Medulla oblongata (tissue), 1 donor: ENCODE results near the gene FSHR.

Experiments
- DNase-seq: peaks from one replicate; pipeline ENCODE4 v3.0.0-alpha.2; 2015; ENCODE audit errors: extremely low spot score

The FSHR gene

DNA sequence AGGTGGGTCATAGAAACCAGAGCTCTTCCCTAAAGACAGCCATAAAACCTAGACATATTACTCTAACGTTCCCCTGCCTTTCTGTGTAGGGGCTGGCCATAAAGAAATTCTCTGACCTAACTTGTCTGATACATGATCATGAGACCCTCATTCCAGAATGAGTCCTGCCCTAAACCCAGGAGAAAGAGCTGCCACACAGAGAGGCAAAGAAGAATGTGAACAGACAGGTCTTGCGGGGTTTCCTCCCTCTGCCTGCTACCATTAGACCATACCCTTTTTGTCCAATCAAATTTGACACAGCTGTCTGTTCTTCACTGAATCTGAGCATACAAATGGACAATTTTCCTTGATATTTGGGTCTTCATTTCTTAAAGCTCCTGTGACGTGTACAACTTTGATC is 200.0 kb downstream of the FSHR start:
- DNase-seq: no peak

DNA sequence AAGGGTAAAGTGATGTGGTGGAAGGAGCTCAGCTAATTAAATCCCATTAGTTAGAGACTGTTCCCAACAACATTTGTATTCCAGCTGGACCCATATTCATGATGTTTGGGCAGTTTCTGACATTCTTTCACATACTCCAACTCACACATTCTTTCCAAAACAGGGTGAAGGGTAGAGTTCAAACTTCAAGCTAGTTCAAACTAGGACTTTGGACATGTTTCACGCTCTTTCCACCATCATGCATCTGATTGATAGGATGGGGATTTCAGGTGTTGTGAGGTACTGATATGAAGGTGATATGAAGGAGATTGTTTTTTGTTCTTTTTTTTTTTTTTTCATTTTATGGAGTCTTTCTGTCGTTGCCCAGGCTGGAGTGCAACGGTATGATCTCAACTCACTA is 201.7 kb downstream of the FSHR start:
- DNase-seq: no peak

DNA sequence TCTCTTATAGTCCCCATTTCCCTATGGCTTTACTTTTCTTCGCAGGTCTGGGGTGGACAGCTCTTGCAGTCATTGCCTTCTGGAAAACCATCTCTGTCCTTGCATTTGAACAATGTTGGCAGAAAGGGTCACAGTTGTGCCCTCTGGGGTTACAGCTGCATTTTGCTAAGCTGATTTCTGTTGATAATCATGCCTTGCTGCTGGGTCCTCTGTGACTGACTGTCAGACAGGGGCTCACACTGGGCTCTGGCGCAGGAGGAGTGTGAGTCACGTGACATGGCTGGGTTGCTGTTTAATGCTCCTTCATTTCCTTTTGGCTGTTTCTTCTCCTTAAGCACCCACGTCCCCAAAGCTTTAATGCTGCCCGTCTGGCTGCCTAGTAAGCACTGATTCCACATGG is 202.2 kb downstream of the FSHR start:
- DNase-seq: no peak

DNA sequence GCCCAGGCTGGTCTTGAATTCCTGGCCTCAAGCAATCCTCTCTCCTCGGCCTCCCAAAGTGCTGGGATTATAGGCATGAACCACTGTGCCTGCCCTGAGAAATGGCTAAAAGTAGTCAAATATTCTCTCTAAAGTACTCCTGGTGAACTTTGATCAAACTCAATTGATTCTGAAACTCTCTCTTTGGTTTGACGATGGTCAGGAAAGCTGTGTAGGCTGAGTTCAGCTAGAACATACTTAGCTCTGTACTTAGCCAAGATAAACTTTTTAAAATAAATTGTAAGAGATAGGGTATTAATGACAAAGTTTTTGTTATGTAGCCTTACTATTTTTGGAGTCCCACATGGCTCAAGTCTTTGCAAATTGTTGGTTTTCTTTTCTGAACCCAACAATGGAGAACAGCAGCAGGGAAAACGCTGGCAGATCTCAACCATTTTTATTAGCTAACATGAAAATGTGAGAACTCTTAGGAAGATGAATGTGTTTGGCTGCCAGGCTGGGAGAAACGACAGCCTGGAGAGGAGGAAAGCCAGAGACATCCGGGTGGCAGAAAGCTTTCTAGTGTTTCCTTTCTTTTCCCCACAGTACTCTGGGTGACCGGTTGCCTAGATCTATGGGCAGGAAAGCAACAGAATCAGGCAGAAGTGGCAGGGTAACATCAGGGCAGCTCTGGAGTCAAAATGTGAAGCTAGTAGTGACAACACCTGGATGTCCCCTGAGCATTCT is 205.8 kb downstream of the FSHR start:
- DNase-seq: peak; percentile 51

DNA sequence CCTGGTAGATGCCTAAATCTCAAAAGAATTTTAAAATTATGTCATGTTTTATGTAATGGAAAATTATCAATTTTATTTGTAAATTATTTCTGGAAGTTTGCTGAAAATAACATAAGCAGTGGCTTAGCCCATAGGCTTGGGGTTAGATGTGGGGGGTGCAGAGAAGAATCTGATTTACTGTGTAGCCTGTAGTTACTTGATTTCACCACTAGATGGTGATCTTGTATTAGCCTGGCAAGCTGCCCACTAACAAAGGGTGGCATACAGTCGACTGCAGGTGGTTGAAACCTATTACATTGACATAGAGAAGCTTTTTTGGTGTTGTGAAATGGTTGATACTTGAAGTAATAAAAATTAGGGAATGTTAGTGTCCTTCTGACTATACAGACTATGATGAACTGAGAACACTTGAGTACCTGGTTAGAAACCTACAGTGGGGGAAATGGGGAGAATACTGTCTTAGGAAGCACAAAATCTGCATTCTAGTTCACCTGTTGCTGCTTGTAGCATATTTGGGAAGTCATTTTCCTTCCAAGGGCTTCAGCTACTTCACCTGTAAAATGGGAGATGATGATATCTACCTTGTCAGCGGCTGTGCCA is 207.8 kb downstream of the FSHR start:
- peak; percentile 84 for DNase-seq

DNA sequence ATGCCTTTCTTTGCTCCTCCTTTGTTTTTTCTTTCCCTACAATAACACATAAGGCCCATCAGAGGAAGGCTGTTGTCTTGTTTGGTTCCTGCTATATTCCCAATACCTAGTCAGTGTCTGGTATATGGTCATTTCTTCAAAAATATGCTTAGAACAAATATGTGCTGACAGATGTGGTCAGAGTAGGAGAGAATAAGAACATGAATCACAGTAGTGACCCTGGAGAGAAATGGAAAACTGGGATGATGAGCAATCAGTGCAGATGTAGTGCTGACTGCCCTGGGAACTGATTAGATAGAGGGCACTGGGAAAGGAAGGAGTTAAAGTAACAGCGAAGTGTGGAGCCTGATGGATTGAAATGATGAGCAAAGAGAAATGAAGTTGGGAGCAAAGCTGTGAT is 209.4 kb downstream of the FSHR start:
- DNase-seq: no peak

DNA sequence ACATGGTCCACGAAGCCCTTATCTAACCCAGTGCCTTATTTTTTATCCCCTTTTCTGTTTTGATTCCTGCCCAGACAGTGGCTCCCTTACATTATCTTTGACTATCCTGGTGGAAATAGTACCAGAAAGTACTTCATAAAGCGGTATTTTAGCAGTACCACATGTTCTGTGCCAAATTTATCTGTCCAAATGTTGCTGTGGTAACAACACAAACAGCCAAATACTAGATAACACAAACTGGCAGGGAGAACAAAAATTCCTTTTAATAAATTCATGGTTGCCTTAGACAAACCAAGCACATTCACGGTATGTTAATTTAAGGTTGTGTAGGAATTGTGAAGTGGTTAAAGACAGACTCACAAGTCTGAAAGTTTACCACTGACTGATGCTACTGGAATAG is 210.9 kb downstream of the FSHR start:
- no peak for DNase-seq

DNA sequence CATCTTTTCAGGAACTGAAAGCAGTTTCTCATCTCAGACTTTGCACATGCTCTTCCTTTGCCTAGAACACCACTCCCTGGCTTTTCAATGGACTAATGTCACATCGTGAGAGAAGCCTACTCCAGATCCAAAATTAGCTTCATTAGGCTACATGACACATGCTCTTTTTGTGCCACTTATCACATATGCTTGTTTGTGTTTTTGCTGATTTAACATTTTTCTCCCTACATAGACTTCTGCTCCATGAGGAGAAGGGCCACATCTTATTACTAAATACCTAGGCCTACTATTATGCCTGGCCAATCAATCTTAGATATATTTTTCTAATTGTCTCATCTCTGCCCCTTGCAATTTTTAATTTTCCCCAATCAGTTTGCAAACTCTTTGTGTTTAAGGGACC is 212.4 kb downstream of the FSHR start:
- DNase-seq: no peak

DNA sequence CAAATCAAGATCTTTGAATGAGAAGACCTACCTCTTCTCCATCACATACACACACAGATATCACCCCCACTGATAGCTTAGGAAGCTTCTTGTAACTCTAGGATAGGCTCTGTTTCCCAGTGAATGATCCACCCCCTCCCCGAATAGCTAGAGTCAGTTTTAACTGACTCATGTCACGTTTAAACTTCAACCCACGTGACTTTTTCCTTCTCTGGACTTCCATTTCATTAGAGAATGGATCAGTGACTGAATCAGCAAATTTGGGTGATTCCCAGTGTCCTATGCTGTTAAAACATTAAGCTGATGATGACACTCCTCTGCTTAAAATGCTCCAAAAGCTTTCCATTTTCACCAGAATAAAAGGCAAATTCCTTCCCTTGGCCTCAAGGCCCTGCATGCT is 212.9 kb downstream of the FSHR start:
- no peak for DNase-seq

DNA sequence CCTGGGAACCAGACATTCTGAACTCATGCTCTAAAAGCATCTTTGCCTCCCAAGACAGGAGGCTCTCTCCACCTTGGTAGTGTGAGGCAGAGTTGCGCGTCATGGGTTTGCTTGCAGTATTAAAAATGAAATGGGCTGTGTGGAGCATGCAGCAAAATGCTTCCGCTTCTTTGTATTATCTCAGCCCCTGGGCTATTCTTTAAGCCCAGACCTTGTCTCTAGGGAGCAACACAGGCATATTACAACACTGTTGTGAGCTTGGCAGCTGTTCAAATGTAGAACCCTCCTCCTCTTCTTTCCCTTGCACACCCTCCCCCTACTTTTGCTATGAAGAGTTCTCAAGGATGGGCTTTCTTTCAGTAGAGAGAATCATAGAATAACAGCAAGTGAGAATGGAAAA is 213.7 kb downstream of the FSHR start:
- no peak for DNase-seq

DNA sequence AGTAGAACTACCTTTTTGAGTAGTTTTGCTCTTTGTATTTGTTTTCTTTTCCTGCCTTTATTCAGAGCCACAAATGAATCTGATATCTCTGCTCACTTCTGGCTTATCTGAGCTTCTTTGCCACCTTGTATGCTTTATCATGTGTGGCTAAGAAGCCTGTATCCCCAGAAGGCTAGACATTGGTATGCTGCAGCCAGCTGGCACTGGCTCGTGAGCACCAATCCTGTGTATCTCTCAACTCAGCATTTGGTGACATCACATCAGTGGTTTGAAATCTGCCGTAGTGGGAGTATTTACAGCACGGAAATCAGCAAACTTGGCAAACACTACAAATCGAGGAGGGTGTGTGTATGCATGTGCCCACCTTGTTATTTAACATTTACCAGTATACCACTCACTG is 215.1 kb downstream of the FSHR start:
- DNase-seq: no peak

DNA sequence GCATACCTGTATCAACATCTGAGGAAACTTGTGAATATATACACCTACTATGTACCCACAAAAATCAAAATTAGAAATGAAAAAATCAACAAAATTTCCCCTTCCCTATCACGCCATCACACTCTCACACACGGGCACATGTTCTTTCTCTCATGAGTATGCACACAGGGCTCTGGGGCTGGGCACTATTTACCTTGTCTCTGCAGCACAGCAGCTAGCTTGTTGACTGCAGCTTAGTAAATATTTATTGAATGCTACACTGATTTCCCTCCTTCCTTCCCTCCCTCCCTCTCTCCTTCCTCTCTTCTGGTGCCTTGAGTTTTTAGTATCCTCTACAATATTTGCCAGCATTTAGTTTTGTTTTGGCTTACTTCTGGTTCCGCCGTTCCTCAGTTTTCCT is 216.1 kb downstream of the FSHR start:
- no peak for DNase-seq

DNA sequence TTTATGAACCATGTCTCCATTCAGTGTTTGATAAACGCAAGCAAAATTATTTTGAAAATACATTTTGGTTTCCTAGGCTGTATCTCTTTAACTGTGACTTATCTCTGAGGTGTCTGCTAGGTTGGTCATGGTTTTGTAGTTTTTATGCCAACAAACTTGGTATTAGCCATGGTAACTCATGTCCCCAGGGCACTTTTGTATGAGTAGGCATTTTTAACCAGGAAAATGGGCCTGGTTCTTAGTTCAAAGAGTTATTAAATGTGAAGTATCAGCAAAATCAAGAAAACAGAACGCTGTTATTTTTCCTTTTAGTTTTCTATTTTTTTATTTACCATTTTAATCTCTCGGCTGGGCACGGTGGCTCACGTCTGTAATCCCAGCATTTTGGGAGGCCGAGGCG is 219.5 kb downstream of the FSHR start:
- DNase-seq: no peak

DNA sequence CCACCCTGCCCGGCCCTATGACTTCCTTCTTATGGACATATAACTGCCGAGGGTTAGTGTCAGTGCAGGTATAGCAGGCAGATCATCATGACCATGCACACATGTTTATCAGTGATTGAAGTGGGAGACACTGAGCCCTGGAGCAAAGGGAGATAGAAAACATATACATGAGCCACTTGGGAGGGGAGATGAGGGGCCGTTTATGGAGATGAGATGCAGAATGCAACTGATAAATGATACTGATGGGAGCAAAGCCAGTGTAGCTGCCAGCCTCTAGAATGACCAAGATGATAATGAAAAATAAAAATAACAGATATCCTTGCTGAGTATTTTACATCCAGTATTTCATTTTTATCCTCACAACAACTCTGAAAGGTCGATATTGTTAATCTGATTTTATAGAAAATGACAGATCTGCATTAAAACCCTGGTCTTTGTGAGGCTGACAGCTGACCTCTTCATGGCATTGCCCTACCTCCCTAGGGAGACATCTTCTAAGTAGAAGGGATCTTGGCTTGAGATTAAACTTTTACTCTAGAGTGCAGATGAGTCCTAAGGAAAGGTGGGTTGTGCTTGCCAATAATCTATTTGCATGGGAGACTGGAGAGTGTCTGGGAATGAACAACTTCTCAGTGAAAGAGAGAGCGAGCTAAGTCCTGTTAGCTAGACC is 220.4 kb downstream of the FSHR start:
- no peak for DNase-seq

DNA sequence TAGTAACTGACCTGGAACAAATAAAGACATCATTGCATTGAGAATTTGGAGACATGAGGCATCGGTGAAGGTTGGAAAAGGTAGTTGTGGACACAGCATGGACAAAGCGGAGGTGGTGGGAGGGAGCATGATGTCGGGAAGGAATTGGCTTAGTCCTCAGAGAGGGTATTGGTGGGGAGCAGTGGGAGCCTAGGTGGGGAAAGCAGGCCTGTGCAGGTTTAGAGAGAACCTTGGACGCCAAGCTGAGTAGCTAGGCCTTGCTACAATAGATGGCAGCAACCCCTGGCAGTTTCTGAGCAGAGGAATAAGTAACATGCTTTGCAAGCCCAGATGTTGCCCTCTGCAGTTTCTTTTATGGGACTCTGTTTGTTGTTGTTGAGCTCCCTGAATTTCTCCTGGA is 221.6 kb downstream of the FSHR start:
- DNase-seq: no peak

DNA sequence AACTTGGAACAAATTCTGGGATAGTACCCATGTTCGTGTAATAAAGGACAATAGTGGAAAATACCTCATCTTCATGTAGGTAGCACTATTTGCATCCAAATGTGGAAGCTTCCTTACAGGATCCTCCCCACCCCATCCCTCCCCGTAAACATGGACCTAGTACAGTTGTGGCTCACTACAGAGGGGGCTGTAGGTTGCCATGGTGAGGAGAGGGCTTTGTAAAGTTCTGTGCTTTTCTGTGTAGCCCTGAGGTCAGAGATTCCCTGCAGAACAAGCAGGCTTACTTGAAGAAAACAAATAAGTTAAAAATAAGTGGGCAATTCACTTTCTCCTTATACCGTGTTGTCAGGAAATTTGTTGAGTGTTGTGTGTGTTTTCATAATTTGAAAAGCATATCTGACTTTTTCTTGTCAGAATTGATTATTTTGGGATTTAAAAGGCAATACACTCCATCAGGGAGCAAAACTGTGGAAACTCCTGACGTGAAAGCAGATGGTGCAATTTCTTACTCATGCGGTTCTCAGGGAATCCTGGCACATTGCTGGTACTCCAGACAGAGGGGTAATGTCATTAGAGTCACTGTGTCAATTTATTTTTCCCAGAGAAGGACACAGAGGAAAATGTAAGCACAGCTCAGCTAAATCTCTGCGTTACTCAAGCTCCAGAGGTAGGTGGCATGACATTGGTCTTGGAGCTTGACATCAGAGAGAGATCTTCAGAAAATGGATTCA is 224.6 kb downstream of the FSHR start:
- DNase-seq: no peak

DNA sequence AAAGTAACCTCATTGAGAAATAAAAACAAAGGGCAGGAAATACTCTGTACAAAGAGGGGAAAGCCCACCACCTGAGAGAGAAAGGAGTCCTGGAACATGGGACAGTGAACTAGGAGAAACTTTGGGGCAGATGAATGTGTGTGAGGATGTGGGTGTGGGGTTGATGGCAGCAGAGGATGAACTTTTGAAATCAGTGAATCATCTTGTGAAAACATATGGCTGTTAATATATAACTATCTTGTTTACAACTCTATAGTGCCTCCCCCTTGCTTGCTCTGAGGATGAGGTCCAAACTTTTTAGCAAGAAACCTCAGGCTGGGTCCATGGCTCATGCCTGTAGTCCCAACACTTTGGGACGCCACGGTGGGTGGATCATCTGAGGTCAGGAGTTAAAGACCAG is 227.0 kb downstream of the FSHR start:
- no peak for DNase-seq

DNA sequence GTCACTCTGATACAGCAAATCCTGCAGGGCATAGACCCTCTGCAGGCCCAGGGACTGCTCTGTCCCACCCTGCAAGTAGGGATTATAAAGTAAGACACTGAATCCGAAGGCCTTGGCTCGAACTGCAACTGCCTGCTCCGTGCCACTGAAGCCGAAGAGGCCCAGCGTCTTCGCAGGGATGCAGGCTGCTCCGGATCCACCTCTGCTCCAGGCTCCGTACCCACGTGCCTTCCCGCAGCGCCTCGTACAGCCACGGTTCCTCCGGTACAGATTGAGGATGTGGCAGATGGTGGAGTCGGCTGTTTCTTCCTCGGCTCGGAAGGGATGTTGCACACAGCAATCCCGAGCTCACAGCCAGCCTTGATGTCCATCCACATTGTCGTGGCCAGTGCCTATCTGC is 238.4 kb downstream of the FSHR start:
- DNase-seq: no peak

DNA sequence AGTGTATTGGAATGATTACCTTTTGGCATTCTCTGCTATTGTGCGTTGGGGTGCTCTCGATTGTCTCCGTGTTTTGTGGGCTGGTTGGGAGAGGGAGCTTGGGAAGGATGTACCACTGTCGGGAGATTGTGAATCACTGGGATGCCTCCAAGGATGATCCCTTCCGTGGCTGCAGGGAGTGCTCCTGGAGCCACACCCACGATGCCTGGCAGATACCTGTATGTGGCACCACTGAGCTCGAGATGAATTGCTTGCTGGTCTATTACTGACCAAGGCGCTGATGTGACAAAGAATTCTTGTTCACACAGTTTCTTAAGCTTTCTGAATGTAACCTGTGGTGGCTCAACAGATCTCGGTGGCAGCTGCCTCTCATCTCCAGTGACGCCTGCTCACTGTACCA is 239.1 kb downstream of the FSHR start:
- DNase-seq: no peak

DNA sequence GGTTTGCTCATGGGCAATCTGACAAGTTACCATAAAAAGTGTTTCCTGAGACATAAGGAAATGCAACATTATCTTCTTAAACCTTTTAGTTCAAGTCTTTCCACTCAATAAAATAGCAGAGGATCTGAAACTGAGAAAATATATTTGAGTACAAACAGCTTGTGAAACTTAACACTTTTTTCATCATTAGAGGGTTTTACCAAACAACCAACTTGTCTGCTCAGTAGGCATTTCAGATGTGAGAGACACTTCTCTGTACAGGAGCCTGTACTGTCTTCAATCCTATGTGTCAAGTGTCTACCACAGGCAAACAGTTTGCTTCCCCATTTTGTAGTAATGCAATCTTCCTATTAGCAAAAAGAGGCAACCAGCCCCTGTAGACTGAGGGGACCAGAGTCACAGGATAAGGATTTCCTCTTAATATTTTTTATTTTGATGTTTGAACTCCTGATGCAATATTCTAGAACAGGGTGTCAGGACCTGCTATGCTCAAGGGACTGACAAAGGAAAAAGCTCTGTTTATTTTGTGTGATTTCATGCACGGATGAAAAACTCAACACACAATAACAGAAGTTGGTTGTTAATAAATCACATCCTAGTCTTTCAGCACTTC is 239.7 kb downstream of the FSHR start:
- peak; percentile 17 for DNase-seq
